Nephron (organoid): ENCODE results near the gene TMOD4.
A peak's percentile ranks its signal among the peaks of the same experiment; 100 is the strongest.

Source experiments
- H3K27ac Mint-ChIP-seq, 3 experiments: 2 replicates each; pipeline ENCODE4 v1.8.0; 2020; ENCODE audit warnings: mixed read lengths in 3 of 3, mild to moderate bottlenecking in 2 of 3, moderate library complexity in 1 of 3
- H3K27me3 Mint-ChIP-seq: 2 replicates; pipeline ENCODE4 v1.8.0; 2021; ENCODE audit warnings: low read depth, mild to moderate bottlenecking, moderate library complexity, mixed read lengths
- H3K36me3 Mint-ChIP-seq: 2 replicates; pipeline ENCODE4 v1.8.0; 2020; ENCODE audit warnings: low read depth, mixed read lengths
- H3K4me1 Mint-ChIP-seq: 2 replicates; pipeline ENCODE4 v1.8.0; 2020; ENCODE audit warnings: mixed read lengths
- H3K4me3 Mint-ChIP-seq, 3 experiments: 2 replicates each; pipeline ENCODE4 v1.8.0; 2020; ENCODE audit warnings: mild to moderate bottlenecking in 3 of 3, mixed read lengths in 3 of 3, moderate library complexity in 2 of 3
- H3K9me3 Mint-ChIP-seq: 2 replicates; pipeline ENCODE4 v1.8.0; 2020; ENCODE audit warnings: mixed read lengths
- CTCF ChIP-seq, 3 experiments: fragments of 200-600 bp; sonication (generic); IDR thresholded peaks; one replicate each; pipeline ENCODE4 v1.5.0; 2021; ENCODE audit warnings: antibody characterized with exemption in 3 of 3; ENCODE audit not compliant: unreplicated experiment in 3 of 3

TMOD4 gene

GRCh38 chr1:151165738-151166504 lies 9.9 kb downstream of the TMOD4 start, which contains the start of the genes LYSMD1 and SCNM1:
Gene LYSMD1, minus strand, starts transcription at chr1:151165902. Its CDS starts 644 bp downstream, at chr1:151165258.
Gene SCNM1, plus strand, starts transcription at chr1:151166144. Its CDS starts 9 bp downstream, at chr1:151166153.
- no peaks in the 10 kb centered on the region for H3K9me3 Mint-ChIP-seq
- H3K4me3 Mint-ChIP-seq = peak within 1 kb of the TSS; percentile 94 to 97 (median 95)
- peak within 1 kb of the TSS; percentile 97 to 99 (median 98) for H3K27ac Mint-ChIP-seq
- H3K4me1 Mint-ChIP-seq = peaks cover 18% of the 10 kb centered on the region
- no peaks in the 10 kb centered on the region for H3K27me3 Mint-ChIP-seq
- no peak for TF ChIP-seq CTCF (IDR thresholded peaks at IDR 0.05; ENCODE audit: unreplicated experiment in 3 of 3)
- peaks cover 27% of the 10 kb centered on the region for H3K36me3 Mint-ChIP-seq

GRCh38 chr1:151165281-151165737 lies 10.5 kb downstream of the TMOD4 start:
- H3K4me1 Mint-ChIP-seq = peaks cover 18% of the 10 kb centered on the region

GRCh38 chr1:151164732-151165280 lies 11.0 kb downstream of the TMOD4 start:
- Mint-ChIP-seq H3K36me3 (peaks cover 28% of the 10 kb centered on the region), H3K9me3 (no peaks in the 10 kb centered on the region), H3K27ac (peak overlapping the region; percentile 97 to 99 (median 98)), H3K27me3 (no peaks in the 10 kb centered on the region), H3K4me3 (peak overlapping the region; percentile 94 to 97 (median 95)), H3K4me1 (peaks cover 18% of the 10 kb centered on the region)
- no peak for TF ChIP-seq CTCF (IDR thresholded peaks at IDR 0.05; ENCODE audit: unreplicated experiment in 3 of 3)

More at GRCh38 chr1:151165281-151165737, 10.5 kb downstream of the TMOD4 start:
- Mint-ChIP-seq H3K9me3 (no peaks in the 10 kb centered on the region), H3K27me3 (no peaks in the 10 kb centered on the region), H3K4me3 (peak overlapping the region; percentile 94 to 97 (median 95)), H3K36me3 (peaks cover 28% of the 10 kb centered on the region), H3K27ac (peak overlapping the region; percentile 97 to 99 (median 98))
- no peak for TF ChIP-seq CTCF (IDR thresholded peaks at IDR 0.05; ENCODE audit: unreplicated experiment in 3 of 3)

- no peaks in the 10 kb centered on the region for H3K9me3 Mint-ChIP-seq
- peaks cover 5% of the 10 kb centered on the region for H3K4me1 Mint-ChIP-seq
- H3K4me3 Mint-ChIP-seq = no peak overlapping the region
- H3K27ac Mint-ChIP-seq = peak overlapping the region in 1 of 3 experiments; percentile 37
- no peaks in the 10 kb centered on the region for H3K27me3 Mint-ChIP-seq
- H3K36me3 Mint-ChIP-seq = peaks cover 31% of the 10 kb centered on the region
- no peak for TF ChIP-seq CTCF (IDR thresholded peaks at IDR 0.05; ENCODE audit: unreplicated experiment in 3 of 3)
Measured at GRCh38 chr1:151159373-151159772, 16.4 kb downstream of the TMOD4 start.

GRCh38 chr1:151158751-151159251 lies 17.0 kb downstream of the TMOD4 start:
- no peak for TF ChIP-seq CTCF (IDR thresholded peaks at IDR 0.05; ENCODE audit: unreplicated experiment in 3 of 3)
- no peaks in the 10 kb centered on the region for H3K9me3 Mint-ChIP-seq
- H3K4me3 Mint-ChIP-seq = no peak overlapping the region
- H3K27ac Mint-ChIP-seq = no peak overlapping the region
- H3K27me3 Mint-ChIP-seq = no peaks in the 10 kb centered on the region
- peaks cover 31% of the 10 kb centered on the region for H3K36me3 Mint-ChIP-seq
- H3K4me1 Mint-ChIP-seq = no peaks in the 10 kb centered on the region
